ENCODE measurements around the gene SLC39A1. TPM values are rescaled to one million over a fixed set of nuclear protein-coding genes. Genes with fewer than 3 reads are reported as not detected.
A peak's percentile ranks its signal among the peaks of the same experiment; 100 is the strongest.

The SLC39A1 gene
- total and polyA plus RNA-seq, 9 of the 15 experiments (the other 6 are each of a cell fraction or from before 2014, with no cell fraction given): 9.9 to 81.1 (median 62.7) TPM

DNA sequence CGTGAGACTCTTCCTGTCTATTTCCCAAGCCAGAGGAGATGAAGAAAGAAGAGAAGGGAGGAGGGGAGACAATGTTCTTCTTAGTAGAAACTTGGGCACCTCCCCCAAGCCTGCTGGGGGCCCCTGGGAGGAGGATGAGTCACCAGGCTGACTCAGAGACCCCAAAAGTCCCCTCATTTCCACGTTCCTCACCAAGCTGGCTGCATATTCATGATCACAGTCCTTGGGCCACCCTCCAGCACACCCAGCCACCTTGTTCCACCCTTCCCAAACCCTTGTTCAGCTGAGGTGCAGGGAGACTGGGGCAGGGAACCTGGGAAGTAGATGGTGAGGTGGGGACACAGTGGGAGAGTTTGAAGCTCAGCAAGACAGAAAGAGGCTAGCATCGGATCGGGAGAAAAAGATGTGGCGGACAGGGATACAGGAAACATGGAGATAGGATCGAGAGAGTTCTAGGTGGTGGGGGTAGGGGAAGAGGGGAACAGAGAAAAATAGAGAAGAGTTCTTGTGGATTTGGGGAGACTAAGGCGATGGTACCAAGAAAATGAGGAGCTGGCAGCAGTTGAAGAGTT, 22.1 kb upstream of the SLC39A1 start (continued):
- TF ChIP-seq POLR2B (IDR thresholded peaks at IDR 0.05; ENCODE audit: low read depth, partially characterized antibody): peak; percentile 52
- TF ChIP-seq, protein P1, sequence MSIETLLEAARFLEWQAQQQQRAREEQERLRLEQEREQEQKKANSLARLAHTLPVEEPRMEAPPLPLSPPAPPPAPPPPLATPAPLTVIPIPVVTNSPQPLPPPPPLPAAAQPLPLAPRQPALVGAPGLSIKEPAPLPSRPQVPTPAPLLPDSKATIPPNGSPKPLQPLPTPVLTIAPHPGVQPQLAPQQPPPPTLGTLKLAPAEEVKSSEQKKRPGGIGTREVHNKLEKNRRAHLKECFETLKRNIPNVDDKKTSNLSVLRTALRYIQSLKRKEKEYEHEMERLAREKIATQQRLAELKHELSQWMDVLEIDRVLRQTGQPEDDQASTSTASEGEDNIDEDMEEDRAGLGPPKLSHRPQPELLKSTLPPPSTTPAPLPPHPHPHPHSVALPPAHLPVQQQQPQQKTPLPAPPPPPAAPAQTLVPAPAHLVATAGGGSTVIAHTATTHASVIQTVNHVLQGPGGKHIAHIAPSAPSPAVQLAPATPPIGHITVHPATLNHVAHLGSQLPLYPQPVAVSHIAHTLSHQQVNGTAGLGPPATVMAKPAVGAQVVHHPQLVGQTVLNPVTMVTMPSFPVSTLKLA (conservative IDR thresholded peaks at IDR 0.05): peak in 1 of 2 experiments; percentile 46; a peak in 1 of 4 replicates
- 0 out of 2 replicates have a peak, but pooled peaks have one; percentile 61 for TF ChIP-seq ZC3H8 (IDR thresholded peaks at IDR 0.05)
- 0 out of 2 replicates have a peak, but pooled peaks have one; percentile 25 for TF ChIP-seq MYC (IDR thresholded peaks at IDR 0.05; ENCODE audit: low read depth, low read length)
- no peak for TF ChIP-seq MYC (CRISPR knock-in tag; IDR thresholded peaks at IDR 0.05; ENCODE audit: borderline replicate concordance, low read depth)
- TF ChIP-seq DPF2 (IDR thresholded peaks at IDR 0.05): peak; percentile 90
- TF ChIP-seq, protein P2, sequence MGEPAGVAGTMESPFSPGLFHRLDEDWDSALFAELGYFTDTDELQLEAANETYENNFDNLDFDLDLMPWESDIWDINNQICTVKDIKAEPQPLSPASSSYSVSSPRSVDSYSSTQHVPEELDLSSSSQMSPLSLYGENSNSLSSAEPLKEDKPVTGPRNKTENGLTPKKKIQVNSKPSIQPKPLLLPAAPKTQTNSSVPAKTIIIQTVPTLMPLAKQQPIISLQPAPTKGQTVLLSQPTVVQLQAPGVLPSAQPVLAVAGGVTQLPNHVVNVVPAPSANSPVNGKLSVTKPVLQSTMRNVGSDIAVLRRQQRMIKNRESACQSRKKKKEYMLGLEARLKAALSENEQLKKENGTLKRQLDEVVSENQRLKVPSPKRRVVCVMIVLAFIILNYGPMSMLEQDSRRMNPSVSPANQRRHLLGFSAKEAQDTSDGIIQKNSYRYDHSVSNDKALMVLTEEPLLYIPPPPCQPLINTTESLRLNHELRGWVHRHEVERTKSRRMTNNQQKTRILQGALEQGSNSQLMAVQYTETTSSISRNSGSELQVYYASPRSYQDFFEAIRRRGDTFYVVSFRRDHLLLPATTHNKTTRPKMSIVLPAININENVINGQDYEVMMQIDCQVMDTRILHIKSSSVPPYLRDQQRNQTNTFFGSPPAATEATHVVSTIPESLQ (CRISPR knock-in tag; IDR thresholded peaks at IDR 0.05): no peak
- TF ChIP-seq ZNF75A (CRISPR knock-in tag; IDR thresholded peaks at IDR 0.05): no peak
- TF ChIP-seq, protein P3, sequence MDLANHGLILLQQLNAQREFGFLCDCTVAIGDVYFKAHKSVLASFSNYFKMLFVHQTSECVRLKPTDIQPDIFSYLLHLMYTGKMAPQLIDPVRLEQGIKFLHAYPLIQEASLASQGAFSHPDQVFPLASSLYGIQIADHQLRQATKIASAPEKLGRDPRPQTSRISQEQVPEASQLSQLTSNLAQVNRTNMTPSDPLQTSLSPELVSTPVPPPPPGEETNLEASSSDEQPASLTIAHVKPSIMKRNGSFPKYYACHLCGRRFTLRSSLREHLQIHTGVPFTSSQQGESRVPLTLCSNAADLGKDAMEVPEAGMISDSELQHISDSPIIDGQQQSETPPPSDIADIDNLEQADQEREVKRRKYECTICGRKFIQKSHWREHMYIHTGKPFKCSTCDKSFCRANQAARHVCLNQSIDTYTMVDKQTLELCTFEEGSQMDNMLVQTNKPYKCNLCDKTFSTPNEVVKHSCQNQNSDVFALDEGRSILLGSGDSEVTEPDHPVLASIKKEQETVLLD (IDR thresholded peaks at IDR 0.05): peak; percentile 40
- TF ChIP-seq GTF2A2 (tag; IDR thresholded peaks at IDR 0.05): no peak
- TF ChIP-seq, protein P4, sequence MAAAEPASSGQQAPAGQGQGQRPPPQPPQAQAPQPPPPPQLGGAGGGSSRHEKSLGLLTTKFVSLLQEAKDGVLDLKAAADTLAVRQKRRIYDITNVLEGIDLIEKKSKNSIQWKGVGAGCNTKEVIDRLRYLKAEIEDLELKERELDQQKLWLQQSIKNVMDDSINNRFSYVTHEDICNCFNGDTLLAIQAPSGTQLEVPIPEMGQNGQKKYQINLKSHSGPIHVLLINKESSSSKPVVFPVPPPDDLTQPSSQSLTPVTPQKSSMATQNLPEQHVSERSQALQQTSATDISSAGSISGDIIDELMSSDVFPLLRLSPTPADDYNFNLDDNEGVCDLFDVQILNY (CRISPR knock-in tag; IDR thresholded peaks at IDR 0.05): no peak
- TF ChIP-seq TCFL5 (CRISPR knock-in tag; conservative IDR thresholded peaks at IDR 0.05): no peak
- peak; percentile 34 for TF ChIP-seq DACH1 (IDR thresholded peaks at IDR 0.05; ENCODE audit: partially characterized antibody)
- TF ChIP-seq SOX6 (IDR thresholded peaks at IDR 0.05): 0 out of 2 replicates have a peak, but pooled peaks have one; percentile 16
- no peak for TF ChIP-seq CSDE1 (IDR thresholded peaks at IDR 0.05)
- no peak for TF ChIP-seq SLC30A9 (CRISPR knock-in tag; IDR thresholded peaks at IDR 0.05)
- TF ChIP-seq SMARCA5 (IDR thresholded peaks at IDR 0.05): peak; percentile 45; the same call in 1 of the 2 replicates
- no peak for TF ChIP-seq ZNF134 (CRISPR knock-in tag; conservative IDR thresholded peaks at IDR 0.05)
- no peak for TF ChIP-seq FOXP1 (CRISPR knock-in tag; IDR thresholded peaks at IDR 0.05)
- TF ChIP-seq, protein P5, sequence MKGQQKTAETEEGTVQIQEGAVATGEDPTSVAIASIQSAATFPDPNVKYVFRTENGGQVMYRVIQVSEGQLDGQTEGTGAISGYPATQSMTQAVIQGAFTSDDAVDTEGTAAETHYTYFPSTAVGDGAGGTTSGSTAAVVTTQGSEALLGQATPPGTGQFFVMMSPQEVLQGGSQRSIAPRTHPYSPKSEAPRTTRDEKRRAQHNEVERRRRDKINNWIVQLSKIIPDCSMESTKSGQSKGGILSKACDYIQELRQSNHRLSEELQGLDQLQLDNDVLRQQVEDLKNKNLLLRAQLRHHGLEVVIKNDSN (CRISPR knock-in tag; IDR thresholded peaks at IDR 0.05): 0 out of 2 replicates have a peak, but pooled peaks have one; percentile 11
- TF ChIP-seq HDAC1 (IDR thresholded peaks at IDR 0.05): peak in 1 of 2 experiments; percentile 72; a peak in 2 of 4 replicates
- TF ChIP-seq, protein P6, sequence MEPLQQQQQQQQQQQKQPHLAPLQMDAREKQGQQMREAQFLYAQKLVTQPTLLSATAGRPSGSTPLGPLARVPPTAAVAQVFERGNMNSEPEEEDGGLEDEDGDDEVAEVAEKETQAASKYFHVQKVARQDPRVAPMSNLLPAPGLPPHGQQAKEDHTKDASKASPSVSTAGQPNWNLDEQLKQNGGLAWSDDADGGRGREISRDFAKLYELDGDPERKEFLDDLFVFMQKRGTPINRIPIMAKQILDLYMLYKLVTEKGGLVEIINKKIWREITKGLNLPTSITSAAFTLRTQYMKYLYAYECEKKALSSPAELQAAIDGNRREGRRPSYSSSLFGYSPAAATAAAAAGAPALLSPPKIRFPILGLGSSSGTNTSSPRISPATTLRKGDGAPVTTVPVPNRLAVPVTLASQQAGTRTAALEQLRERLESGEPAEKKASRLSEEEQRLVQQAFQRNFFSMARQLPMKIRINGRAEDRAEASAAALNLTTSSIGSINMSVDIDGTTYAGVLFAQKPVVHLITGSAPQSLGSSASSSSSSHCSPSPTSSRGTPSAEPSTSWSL (CRISPR knock-in tag; IDR thresholded peaks at IDR 0.05; ENCODE audit: borderline replicate concordance): no peak
